Limb (tissue), 2 donors: ENCODE data around the gene INHBB.
"Not testable (repeated sequence)": the region's sequence is repeated elsewhere in the genome, so short reads cannot be mapped to it uniquely, and the experiment has no call there.

Experiments used
- DNase-seq, 2 donors: peaks; one replicate each; pipeline ENCODE4 v3.0.0-alpha.2; 2016; ENCODE audit errors: extremely low spot score in 2 of 2

INHBB gene

DNA sequence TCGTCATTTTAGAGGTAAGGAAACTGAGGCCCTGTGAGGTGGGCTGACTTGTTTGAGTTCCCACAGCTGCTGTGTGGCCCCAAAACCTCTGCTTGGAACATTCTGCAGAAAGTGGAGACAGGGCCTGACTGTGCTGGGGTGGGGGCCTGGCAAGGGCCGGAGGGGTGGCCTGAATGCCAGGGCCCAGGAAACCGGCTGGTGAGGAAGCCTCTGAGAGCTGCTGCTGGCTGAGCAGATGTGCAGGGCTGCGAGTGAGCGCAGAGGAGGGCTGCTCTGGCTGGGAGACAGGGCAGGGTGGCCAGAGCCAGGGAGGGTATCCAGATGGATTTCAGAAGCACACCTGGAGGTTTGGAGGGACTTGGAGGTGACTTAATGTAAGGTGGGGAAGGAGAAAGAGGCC is 29.9 kb upstream of the INHBB start:
- no peak for DNase-seq

DNA sequence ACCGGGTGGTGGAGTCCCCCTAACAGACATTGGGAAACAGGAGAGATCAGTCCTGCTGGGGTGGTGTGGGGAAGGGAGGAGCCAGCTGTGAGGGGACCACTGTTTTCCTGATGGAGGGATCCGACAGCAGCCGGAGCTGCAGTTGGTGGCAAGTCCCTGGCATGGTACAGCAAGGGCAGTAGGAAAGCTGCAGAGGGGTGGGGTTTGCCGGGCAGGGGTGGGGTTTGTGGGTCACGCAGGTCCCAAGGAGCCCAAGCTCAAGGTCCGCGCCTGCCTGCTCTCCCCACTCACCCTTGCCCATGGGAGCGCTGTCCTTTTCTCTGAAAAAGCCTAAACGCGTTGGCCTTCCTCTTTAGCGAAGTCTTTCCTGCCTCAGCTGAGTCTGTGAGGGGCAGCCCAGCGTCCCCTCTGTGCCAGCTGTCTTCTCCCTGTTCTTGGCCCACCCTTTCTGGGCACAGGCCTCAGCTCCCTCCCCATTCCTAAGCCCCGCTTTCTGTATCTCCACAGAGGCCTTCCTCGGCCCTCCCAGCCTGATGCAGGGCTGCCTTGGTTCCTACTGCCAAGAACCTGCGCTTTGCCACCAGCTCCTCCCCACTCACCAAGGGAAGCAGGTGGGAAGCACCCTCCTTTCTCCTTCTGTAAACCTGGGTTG is 29.3 kb upstream of the INHBB start:
- DNase-seq = no peak

GRCh38 chr2:120317180-120317533 is 28.8 kb upstream of the INHBB start:
- no peak for DNase-seq

DNA sequence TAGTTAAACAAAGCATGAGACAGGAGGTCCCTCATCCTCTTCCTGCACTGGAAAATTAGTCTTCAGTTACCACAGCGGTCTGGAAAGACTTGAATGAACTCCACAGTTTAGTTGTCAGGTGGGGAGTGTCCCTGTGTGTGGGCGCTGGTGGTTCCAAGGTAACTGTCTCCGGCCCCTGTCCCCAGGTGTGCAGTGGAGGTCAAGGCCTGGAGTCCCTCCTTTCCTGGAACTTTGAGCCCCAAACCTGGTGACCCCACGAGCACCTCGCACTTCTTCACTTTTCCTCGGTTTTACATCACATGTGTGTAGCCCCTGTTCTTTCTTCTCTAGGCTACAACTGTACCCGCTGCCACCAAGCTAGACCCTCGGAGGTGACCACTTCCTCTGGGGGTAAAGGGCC is 28.0 kb upstream of the INHBB start:
- no peak for DNase-seq

- peak in 1 of 2 donors; percentile 76 for DNase-seq
These were observed 27.3 kb upstream of the INHBB start for GRCh38 chr2:120318626-120319025.

- DNase-seq = no peak
These were observed 26.8 kb upstream of the INHBB start for GRCh38 chr2:120319123-120319522.

GRCh38 chr2:120319686-120320317 is 26.1 kb upstream of the INHBB start:
- DNase-seq = no peak

GRCh38 chr2:120320318-120320851 is 25.6 kb upstream of the INHBB start:
- DNase-seq = peak in 1 of 2 donors; percentile 55

- not testable (repeated sequence) for DNase-seq
These were observed 24.9 kb upstream of the INHBB start for GRCh38 chr2:120320887-120321556.

DNA sequence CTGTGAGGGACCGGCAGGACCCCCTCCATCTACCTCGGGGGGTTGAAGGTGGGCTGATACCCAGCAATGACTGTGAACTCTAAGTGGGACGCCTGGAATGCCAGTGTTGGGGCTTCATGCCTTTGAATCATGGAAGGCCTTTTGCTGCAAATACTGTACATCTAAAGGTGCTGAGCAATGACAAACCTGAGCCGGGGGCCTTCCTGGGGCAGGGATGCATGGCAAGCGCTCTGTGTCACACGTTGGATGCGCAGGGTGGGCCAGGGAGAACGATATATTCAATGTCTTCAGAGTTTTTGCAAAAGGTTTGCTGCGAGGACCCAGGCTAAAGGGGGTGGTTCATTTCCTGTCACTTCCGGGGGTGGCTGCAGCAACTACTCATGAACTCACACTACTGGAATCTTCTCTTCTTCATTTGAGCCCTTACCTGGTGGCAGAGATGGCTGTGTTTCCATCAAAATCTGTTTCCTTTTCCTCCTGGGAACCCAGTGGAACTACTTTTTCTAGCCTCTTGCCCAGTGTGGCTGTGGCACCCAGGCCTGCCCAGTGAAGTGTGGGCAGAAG is 24.1 kb upstream of the INHBB start:
- no peak for DNase-seq

DNA sequence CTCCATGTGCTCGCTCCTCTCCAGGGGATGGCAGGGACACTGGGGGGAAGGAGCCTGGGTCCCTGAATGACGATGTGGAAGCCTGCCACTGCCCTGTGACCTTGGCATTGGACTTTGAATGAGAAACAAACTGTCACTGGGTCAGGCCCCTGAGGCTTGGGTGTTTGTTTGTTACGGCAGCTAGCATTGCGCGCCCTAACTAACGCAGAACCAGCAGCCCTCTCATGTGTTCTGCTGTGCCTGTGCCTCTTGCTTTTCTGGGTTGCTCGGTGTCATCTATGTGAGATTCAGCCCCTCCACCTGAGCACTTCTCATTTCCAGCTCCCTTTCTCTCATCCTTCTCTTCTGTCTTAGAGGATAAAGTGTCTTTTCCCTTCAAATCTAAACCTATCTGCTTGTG is 23.6 kb upstream of the INHBB start:
- no peak for DNase-seq

DNA sequence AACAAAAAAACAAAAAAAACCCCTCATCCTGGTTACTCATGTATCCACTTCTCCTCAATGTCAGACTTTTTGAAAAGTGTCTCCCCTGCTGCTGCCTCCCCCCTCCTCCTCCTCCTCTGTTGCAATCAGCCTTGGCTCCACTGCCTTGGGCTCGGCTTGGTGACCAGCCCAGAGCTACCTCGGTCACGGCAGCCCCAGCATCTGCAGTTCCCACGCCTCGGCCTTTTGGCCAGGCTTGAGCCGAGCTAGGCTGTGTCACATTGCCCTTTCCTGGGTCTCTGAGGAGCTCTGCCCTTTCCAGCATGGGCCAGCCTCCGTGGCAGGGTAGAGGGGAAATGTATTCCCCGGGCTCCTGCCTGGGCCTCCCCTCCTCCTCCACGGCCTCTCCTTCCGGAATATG is 22.7 kb upstream of the INHBB start:
- DNase-seq = no peak

GRCh38 chr2:120323807-120324399 is 22.0 kb upstream of the INHBB start:
- DNase-seq = no peak

GRCh38 chr2:120324933-120325332 is 21.0 kb upstream of the INHBB start:
- DNase-seq = no peak

DNA sequence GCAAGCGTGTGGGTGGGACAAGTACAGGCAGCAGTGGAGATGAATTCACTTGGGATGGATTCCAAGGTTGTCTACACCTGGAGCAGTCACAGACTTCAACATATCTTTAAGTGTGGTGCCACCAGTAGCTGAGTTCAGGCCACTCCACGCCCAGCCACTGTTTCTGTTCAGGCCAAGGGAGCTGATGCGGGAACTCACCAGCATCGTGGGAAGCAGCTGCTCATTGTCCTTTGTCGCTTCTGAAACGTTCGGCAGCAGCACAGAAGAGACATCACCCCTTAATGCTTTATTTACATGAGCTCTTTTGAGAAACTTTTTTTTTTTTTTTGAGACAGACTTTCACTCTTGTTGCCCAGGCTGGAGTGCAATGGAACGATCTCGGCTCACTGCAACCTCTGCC is 19.9 kb upstream of the INHBB start:
- DNase-seq = no peak

- no peak for DNase-seq
These were observed 14.8 kb upstream of the INHBB start for GRCh38 chr2:120330946-120331822.

DNA sequence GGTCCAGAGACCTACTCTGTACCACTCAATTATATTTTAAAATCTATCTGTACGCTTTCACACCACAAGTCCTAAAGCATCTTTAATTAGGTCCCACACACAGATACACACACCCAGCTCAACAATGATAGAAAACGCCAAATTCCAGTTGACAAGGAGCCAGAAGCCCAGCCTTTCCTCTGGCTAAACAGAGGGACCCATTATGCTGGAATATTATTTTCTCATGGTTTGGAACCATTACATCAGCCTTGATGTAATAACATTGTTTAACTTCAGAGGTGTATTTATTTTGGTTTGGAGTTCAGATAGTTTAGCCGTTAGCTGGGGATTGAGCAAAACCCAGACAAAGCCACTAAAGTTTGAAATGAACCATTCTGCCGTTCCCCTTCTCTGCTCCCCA is 14.0 kb upstream of the INHBB start:
- no peak for DNase-seq

DNA sequence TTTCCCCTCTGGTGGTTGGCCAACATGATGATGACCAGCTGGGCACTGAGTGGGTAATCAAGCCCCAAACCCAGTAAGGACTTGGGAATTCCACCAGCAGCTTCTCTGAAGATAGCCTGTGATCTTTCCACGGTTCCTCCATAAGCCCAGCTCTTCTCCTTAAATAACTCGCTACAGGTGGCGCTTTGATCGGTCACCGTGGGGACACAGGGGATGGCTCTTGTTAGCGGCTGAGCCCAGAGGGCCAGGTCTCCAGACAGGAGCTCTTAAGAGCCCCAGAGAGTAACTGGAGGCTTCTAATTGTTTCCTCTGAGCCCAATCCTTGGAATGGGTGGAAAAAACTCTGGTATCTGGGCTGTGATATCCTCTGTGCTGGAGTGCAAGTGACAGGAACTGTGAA is 13.6 kb upstream of the INHBB start:
- no peak for DNase-seq

DNA sequence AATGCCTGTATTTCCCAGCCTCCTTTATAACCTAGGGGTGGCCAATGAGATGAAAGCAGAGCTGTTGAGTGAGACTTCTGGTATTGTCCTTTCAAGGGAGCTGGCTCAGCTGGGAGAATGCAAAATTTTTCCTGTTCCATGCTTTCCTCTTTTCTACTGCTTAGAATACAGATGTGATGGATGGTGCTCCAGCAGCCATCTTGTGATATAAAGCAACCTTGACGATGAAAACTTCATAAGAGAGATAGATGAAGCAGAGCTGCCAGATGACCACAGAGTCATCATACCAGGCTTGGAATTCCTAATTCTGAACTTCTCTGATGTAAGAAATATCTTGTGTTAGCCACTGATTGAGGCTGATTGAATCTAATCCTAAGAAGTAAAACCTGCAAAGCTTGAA is 11.9 kb upstream of the INHBB start:
- no peak for DNase-seq

DNA sequence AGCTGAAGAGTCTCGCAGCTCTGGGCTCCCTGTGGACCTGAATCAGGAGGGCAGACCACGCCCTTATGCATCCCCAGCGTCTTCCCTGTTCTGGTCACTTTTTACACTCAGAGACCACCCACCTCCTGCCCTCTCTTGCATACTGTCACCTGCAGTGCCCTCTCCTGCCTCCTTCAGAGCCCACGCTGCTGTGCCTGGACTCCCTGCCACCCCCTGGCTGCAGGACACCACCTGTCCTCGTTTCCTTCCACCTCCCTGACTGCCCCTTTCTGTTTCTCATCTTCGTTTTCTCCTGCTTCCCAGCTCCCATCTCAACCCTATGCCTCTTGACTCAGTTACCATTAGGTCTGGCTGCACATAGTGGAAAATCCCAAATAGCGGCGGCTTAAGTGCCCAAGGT is 9.2 kb upstream of the INHBB start:
- DNase-seq = no peak

DNA sequence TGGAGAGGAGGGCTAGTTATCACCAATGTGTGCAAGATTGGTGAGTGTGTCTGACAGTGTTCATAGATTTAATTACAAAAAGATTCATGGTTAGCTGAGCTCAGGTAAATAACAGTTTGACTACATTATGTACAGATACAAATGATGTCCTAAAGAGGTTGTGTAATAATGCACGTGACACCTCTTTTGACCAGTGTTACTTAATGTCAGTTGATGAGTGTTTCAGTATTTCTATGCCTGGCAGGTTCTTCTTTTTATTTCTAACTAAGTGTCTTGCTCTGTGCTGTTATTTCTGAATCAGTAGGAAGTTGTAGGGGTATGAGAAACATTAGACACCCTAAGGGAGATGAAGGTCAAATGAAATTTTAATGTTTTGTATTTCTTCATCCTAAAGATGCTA is 7.9 kb upstream of the INHBB start:
- no peak for DNase-seq
